Myocyte (in vitro differentiated cells): ENCODE results near the gene COL19A1. TPM values are rescaled to one million over a fixed set of nuclear protein-coding genes. Genes with fewer than 3 reads are reported as not detected.
"Not testable (repeated sequence)": the region's sequence is repeated elsewhere in the genome, so short reads cannot be mapped to it uniquely, and the experiment has no call there.

Source experiments
- DNase-seq: peaks from one replicate; pipeline ENCODE4 v3.0.0-alpha.2; 2012; ENCODE audit warnings: low read depth
- total RNA-seq: library from RNA; depleted of rRNA; stranded (reverse); fragments of >200 nt; gene quantifications from 2 replicates; pipeline ENCODE4 v1.2.3, GENCODE V29; 2014

COL19A1 gene
- total RNA-seq, 1 donor from 2014 or later: 38.8 TPM

DNA sequence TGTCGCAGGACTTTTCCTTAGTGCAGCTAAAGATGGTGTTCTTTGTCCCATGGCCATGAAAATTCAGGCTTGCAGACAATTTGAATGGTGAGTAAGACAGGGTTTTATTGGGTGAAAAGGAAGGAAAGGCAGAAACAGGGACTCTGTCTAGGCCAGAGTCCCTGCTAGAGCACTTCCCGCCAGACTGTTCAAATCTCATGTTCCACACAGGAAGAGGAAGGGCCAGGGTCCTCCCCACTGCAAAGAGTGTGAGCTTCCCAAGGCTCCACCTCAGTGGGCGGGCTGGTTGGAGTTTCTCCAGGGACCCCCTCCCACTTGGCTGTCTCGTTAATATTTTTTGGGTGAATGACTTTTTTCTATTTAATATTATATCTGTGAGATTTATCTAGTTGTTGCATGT is 29.0 kb downstream of the COL19A1 start:
- no peak for DNase-seq

GRCh38 chr6:69900869-69901268 is 34.5 kb downstream of the COL19A1 start:
- DNase-seq: no peak

DNA sequence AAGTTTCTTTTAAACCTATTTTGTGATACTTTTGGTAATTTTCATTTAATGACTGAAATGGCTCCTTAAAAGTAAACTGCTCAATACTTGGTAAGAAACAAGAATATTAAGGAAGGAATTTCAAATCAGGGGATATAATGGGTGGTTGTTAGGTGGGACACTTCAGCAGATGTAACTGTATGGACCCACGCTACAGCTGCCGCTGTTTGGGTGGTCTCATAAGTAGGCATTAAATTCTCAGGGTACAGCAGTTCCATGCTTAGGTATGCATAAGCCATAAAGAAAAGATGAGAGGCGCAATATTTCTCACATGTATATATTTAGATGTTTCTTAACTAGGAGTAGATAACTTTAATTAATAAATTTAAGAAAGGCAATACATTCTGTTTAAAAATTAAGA is 35.0 kb downstream of the COL19A1 start:
- DNase-seq: no peak

GRCh38 chr6:69907981-69908498 is 41.7 kb downstream of the COL19A1 start:
- peak; percentile 44 for DNase-seq

GRCh38 chr6:69913361-69913760 is 47.0 kb downstream of the COL19A1 start:
- no peak for DNase-seq

DNA sequence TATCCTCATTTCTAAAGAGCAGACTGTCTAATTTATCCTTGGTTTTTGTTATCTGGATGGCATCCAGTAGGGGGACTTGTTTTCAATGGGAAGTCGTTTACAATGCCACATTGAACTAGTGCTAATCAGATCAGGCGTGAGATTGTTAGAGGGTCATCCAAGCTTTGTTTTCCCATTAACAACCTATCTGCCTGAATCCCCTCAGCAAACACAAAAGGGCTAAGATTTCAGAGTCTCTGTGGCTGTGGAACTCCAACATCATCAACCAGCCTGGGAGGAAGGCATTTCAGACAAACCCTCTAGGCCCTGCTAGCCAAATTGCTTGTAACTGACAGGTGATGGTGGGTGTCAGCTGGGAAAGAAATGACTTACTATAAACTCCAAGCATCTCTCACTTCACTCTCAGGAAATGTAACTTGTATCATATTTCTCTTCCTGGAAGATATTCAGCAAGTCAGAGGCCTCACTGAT is 47.7 kb downstream of the COL19A1 start:
- DNase-seq: peak; percentile 97

- DNase-seq: no peak
Measured at GRCh38 chr6:69915346-69915745, 49.0 kb downstream of the COL19A1 start.

DNA sequence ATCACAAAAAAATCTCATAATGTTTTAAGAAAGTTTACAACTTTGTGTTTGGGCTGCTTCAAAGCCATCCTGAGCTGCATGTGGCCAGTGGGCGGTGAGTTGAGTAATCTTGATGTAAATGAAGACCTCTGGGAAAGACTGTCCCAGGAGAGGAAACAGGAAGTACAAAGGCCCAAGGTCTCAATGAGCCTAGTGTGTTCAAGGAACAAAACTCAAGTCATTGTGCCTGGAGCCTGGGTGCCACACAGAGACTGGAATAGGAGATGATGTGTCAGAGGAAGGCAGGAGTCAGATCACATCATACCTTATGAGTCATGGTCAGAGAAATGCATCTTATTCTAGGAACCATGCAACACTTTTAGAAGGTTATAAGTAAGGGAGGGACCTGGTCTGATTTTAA is 51.5 kb downstream of the COL19A1 start:
- peak; percentile 70 for DNase-seq

GRCh38 chr6:69918813-69919475 is 52.6 kb downstream of the COL19A1 start:
- no peak for DNase-seq

- not testable (repeated sequence) for DNase-seq
Measured at GRCh38 chr6:69921066-69921465, 54.7 kb downstream of the COL19A1 start.

GRCh38 chr6:69921611-69922010 is 55.3 kb downstream of the COL19A1 start:
- DNase-seq: not testable (repeated sequence)

- no peak for DNase-seq
Measured at GRCh38 chr6:69926745-69927144, 60.4 kb downstream of the COL19A1 start.

- peak; percentile 18 for DNase-seq
Measured at GRCh38 chr6:69933239-69933638, 66.9 kb downstream of the COL19A1 start.

DNA sequence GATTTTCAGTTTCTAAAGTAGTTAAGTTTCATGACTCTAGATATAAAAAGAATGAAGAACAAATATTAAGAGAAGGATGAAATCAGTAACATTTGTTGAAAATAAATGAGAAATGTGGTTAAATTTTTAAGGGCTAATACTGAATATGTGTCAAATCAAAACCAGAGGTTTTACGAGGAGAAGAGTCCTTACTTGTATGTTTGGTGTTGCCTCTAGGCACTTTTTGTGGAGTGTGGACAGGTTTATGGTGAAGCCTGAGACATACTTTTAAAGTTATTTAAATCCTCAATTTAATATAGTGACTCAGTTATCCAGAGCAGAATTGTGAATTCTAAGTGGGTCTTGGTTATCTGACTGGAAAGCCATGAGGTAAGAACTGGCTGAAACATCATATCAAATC is 68.7 kb downstream of the COL19A1 start:
- no peak for DNase-seq

- DNase-seq: peak; percentile 38
Measured at GRCh38 chr6:69936674-69937363, 70.5 kb downstream of the COL19A1 start.

DNA sequence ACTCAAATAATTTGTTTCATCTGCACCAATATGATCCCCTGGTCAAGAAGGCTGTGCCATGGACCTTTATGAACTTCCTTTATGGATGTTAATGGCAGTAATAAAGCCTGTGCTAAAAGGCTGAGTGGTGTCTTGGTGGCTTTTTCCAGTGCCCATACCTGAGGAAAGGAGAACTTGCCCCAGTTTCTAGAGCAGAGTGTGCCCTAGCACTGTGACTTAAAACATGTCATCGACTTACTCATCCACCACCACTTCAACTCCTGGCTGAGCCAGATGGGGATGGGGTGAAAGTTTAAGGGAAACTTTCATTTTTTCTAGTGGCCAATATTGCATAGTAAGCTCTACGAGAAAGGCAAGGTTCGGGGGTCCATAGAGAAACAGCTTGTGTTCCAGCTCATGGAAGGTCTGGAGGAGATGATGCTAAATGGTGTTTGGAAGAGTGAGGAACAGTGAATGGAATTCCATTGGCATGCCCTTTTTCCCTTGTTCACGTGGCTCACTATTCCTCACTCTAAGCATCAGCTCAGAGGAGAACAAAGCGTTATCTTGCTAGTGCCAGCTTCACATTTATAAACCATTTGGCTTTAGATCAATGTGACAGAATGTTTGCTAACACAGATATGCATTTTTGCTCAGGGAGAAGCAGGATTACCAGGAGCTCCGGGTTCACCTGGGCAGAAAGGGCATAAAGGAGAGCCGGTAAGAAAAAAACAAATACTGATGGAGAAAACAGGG is 71.2 kb downstream of the COL19A1 start:
- no peak for DNase-seq

- DNase-seq: no peak
Measured at GRCh38 chr6:69942485-69942884, 76.1 kb downstream of the COL19A1 start.

GRCh38 chr6:69945192-69945591 is 78.8 kb downstream of the COL19A1 start:
- DNase-seq: no peak

GRCh38 chr6:69948479-69949114 is 82.2 kb downstream of the COL19A1 start:
- DNase-seq: no peak

DNA sequence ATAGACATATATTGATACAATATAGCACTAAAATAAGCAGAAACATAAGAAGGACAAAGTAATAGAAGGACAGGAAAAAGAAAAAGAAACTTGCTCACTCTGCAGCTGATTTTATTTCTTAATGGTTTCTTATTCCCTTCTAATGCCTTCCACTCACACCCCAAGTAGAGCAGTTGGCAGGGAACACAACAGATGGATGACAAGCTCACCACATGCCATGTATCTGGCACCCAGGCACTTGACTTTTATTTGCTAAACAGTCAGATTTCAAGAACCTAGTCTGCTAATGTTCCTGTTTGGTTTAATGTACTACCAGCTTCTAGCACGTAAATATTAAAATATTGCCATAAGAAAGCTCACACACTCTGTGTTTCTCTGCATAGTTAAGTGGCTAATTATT is 87.1 kb downstream of the COL19A1 start:
- peak; percentile 81 for DNase-seq

GRCh38 chr6:69954733-69955132 is 88.4 kb downstream of the COL19A1 start:
- DNase-seq: no peak
